SK-N-MC (cell line): ENCODE results near the gene CD36.

Experiments
- EZH2 ChIP-seq: fragments of 200-600 bp; sonication (generic); IDR thresholded peaks from one replicate; pipeline ENCODE4 v1.6.1; 2017; ENCODE audit warnings: antibody characterized with exemption
- POLR2AphosphoS5 ChIP-seq: IDR thresholded peaks from 2 replicates; pipeline ENCODE4 v1.6.1; 2012; ENCODE audit warnings: mild to moderate bottlenecking, low read depth, low read length, borderline replicate concordance

GRCh38 chr7:80661729-80662128 is 23.3 kb downstream of the CD36 start:
- TF ChIP-seq EZH2 (no peak), POLR2AphosphoS5 (no peak)
